ENCODE measurements around the gene CRISP2.

CRISP2 gene

DNA sequence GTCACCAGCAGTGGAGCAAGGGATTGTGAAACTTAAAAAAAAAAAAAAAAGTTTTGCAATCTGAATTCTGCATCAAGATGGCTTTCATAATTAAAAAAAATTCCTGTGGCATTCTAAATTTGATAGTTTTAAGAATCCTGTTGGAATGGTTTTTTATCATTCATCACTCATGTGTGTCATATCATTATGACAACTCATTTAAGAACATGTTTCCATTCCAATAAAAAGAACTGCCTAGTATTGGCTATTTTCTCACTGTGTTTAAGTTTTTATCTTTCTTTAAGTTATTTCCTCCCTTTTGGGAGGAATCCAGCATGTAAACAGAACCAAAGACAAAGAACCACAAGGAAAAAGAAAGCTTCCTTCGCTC lies 50.5 kb downstream of the CRISP2 start:
- Histone ChIP-seq H3K4me3 (no peak overlapping the region), H4K20me1 (no peaks in the 10 kb centered on the region), H3K27me3 (no peaks in the 10 kb centered on the region), H3K4me2 (no peak overlapping the region), H3K9me3 (no peaks in the 10 kb centered on the region), H3K9ac (no peak overlapping the region), H3K36me3 (no peaks in the 10 kb centered on the region), H3K27ac (no peak overlapping the region), H3K4me1 (no peaks in the 10 kb centered on the region)
- TF ChIP-seq Cebpa-rat (IDR thresholded peaks at IDR 0.05): no peak

DNA sequence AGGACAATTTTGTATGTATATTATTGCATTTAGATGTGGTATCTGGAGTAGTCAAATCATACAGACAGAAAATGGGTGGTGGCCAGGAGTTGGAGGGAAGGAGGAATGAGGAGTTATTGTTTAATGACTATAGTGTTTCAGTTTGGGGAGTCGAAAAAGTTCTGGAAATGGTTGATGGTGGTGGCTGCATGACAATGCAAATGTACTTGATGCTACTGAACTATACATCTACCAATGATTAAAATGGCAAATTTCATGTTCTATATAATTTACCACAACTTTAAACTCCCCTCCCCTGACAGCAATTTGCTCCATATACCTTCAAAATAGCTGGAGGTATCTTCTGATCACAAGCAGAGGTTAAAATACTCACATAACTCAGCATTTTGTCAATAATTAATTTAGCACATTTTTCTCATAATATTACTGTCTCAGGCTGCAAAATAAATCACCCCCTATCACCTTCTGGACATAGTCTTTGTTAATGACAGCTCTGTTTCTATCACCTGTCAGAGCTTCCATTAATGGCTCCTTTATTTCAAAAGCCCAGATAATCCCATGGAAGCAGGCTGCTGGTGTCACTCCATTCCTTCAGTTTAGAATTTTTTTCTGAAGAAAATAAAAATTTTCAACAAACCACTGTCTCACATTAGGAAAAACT lies 51.0 kb downstream of the CRISP2 start:
- no peak for TF ChIP-seq Cebpa-rat (IDR thresholded peaks at IDR 0.05)
- no peaks in the 10 kb centered on the region for H3K4me1 ChIP-seq

DNA sequence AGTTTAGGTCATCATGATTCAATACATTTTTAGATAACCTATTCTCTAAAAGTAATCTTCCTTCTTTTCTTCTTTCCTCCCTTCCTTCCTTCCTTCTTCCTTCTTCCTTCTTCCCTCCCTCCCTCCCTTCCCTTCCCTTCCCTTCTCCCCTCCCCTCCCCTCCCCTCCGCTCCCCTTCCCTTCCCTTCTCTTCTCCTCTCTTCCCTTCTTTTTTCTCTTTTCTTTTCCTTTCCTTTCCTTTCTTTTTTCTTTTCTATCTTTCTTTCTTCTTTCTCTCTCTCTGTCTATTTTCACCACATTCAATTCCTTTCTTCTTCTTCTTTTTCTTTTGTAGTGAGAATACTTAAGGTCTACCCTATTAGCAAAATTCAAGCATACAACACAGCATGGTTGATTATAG lies 59.4 kb downstream of the CRISP2 start:
- no peaks in the 10 kb centered on the region for H3K36me3 ChIP-seq
- no peaks in the 10 kb centered on the region for H4K20me1 ChIP-seq
- no peaks in the 10 kb centered on the region for H3K9me3 ChIP-seq
- no peaks in the 10 kb centered on the region for H3K27me3 ChIP-seq
- H3K4me3 ChIP-seq: no peak overlapping the region
- H3K9ac ChIP-seq: no peak overlapping the region
- no peaks in the 10 kb centered on the region for H3K4me1 ChIP-seq
- H3K4me2 ChIP-seq: no peak overlapping the region
- no peak for TF ChIP-seq Cebpa-rat (IDR thresholded peaks at IDR 0.05)
- H3K27ac ChIP-seq: no peak overlapping the region

More for the DNA sequence above, 51.0 kb downstream of the CRISP2 start:
- no peak overlapping the region for H3K27ac ChIP-seq
- no peak overlapping the region for H3K4me3 ChIP-seq
- H4K20me1 ChIP-seq: no peaks in the 10 kb centered on the region
- no peaks in the 10 kb centered on the region for H3K36me3 ChIP-seq
- H3K27me3 ChIP-seq: no peaks in the 10 kb centered on the region
- H3K9ac ChIP-seq: no peak overlapping the region
- no peak overlapping the region for H3K4me2 ChIP-seq
- H3K9me3 ChIP-seq: no peaks in the 10 kb centered on the region

DNA sequence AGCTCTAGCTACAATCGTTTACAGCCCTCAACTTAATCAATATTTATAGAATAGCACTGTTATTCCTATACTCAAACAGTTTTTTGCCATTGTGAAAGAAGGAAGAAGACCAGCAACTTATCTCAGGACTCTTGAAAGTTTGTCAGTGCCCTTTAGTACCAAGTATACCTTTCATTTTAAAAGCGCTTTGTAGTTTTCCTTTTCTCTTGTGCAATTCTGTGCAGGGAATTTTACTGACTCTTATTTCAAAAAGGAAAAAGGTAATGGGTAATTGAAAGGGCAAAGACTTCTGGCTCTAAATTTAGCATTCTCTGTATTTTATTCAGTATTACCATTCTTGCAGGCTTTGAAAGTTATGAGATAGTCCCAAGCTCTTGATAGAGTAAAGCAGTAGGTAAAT lies 59.9 kb downstream of the CRISP2 start:
- H3K36me3 ChIP-seq: no peaks in the 10 kb centered on the region
- no peaks in the 10 kb centered on the region for H4K20me1 ChIP-seq
- H3K4me2 ChIP-seq: no peak overlapping the region
- H3K4me3 ChIP-seq: no peak overlapping the region
- no peak overlapping the region for H3K27ac ChIP-seq
- no peak for TF ChIP-seq Cebpa-rat (IDR thresholded peaks at IDR 0.05)
- no peaks in the 10 kb centered on the region for H3K27me3 ChIP-seq
- H3K4me1 ChIP-seq: no peaks in the 10 kb centered on the region
- no peak overlapping the region for H3K9ac ChIP-seq
- H3K9me3 ChIP-seq: no peaks in the 10 kb centered on the region

DNA sequence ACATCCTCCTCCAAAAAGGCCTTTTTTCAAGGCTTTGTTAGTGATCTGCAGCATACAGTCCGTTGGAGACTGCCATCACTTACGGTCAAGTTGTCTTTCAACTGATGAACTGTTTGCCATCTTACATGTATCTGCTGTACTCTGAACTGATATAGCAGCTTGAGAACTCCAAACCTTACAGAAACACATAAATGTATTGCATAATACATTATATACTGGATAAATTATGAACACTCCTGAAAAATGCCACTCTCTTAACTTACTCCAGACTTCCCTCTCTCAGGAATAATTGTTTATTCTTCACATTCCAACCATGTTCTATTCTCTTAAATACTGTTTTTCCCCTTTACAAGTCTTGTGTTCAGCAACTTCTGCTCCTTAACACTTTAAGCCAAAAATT lies 62.1 kb downstream of the CRISP2 start:
- Histone ChIP-seq H3K9me3 (no peaks in the 10 kb centered on the region), H3K4me3 (no peak overlapping the region), H3K27ac (no peak overlapping the region), H3K4me2 (no peak overlapping the region), H3K36me3 (no peaks in the 10 kb centered on the region), H4K20me1 (no peaks in the 10 kb centered on the region), H3K9ac (no peak overlapping the region), H3K27me3 (no peaks in the 10 kb centered on the region), H3K4me1 (no peaks in the 10 kb centered on the region)
- no peak; the same call in 1 of the 2 replicates for TF ChIP-seq Cebpa-rat (IDR thresholded peaks at IDR 0.05)

GRCh38 chr6:49649988-49650387 lies 63.4 kb downstream of the CRISP2 start:
- Histone ChIP-seq H3K9ac (no peak overlapping the region), H3K27me3 (no peaks in the 10 kb centered on the region), H4K20me1 (no peaks in the 10 kb centered on the region), H3K27ac (no peak overlapping the region), H3K9me3 (no peaks in the 10 kb centered on the region), H3K4me2 (no peak overlapping the region), H3K4me1 (no peaks in the 10 kb centered on the region), H3K36me3 (no peaks in the 10 kb centered on the region), H3K4me3 (no peak overlapping the region)
- TF ChIP-seq Cebpa-rat (IDR thresholded peaks at IDR 0.05): no peak

DNA sequence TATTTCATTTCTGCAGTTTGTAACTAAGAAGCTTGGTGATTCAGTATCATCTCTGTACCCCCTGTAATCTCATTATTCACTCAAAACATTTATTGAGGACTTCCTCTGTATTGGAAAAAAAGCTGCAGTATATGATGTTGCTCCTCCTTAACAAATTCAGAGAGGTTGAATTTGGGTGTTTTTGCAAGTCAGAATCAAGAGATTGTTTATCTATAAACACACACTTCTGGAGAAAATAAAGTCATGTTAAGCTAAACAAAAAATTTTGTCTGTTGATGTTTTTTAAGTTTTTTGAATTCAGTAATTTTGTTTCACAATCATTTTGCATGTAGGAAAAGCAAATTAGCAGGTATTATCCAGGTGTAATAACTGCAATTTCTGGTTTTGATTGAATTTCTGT lies 65.3 kb downstream of the CRISP2 start:
- no peaks in the 10 kb centered on the region for H3K9me3 ChIP-seq
- H3K27ac ChIP-seq: no peak overlapping the region
- no peak overlapping the region for H3K4me2 ChIP-seq
- H3K27me3 ChIP-seq: no peaks in the 10 kb centered on the region
- H3K4me3 ChIP-seq: no peak overlapping the region
- no peak for TF ChIP-seq Cebpa-rat (IDR thresholded peaks at IDR 0.05)
- H3K9ac ChIP-seq: no peak overlapping the region
- no peaks in the 10 kb centered on the region for H4K20me1 ChIP-seq
- H3K4me1 ChIP-seq: no peaks in the 10 kb centered on the region
- H3K36me3 ChIP-seq: no peaks in the 10 kb centered on the region

GRCh38 chr6:49647476-49647875 lies 65.9 kb downstream of the CRISP2 start:
- no peaks in the 10 kb centered on the region for H3K36me3 ChIP-seq
- no peak overlapping the region for H3K4me2 ChIP-seq
- H3K4me1 ChIP-seq: no peaks in the 10 kb centered on the region
- no peak overlapping the region for H3K27ac ChIP-seq
- no peaks in the 10 kb centered on the region for H4K20me1 ChIP-seq
- H3K27me3 ChIP-seq: no peaks in the 10 kb centered on the region
- no peak overlapping the region for H3K9ac ChIP-seq
- H3K4me3 ChIP-seq: no peak overlapping the region
- no peaks in the 10 kb centered on the region for H3K9me3 ChIP-seq
- TF ChIP-seq Cebpa-rat (IDR thresholded peaks at IDR 0.05): no peak

GRCh38 chr6:49646942-49647341 lies 66.4 kb downstream of the CRISP2 start:
- no peaks in the 10 kb centered on the region for H3K36me3 ChIP-seq
- H3K9me3 ChIP-seq: no peaks in the 10 kb centered on the region
- H3K27me3 ChIP-seq: no peaks in the 10 kb centered on the region
- H3K4me1 ChIP-seq: no peaks in the 10 kb centered on the region
- H3K4me3 ChIP-seq: no peak overlapping the region
- no peaks in the 10 kb centered on the region for H4K20me1 ChIP-seq
- no peak overlapping the region for H3K27ac ChIP-seq
- no peak for TF ChIP-seq Cebpa-rat (IDR thresholded peaks at IDR 0.05)
- no peak overlapping the region for H3K9ac ChIP-seq
- no peak overlapping the region for H3K4me2 ChIP-seq

DNA sequence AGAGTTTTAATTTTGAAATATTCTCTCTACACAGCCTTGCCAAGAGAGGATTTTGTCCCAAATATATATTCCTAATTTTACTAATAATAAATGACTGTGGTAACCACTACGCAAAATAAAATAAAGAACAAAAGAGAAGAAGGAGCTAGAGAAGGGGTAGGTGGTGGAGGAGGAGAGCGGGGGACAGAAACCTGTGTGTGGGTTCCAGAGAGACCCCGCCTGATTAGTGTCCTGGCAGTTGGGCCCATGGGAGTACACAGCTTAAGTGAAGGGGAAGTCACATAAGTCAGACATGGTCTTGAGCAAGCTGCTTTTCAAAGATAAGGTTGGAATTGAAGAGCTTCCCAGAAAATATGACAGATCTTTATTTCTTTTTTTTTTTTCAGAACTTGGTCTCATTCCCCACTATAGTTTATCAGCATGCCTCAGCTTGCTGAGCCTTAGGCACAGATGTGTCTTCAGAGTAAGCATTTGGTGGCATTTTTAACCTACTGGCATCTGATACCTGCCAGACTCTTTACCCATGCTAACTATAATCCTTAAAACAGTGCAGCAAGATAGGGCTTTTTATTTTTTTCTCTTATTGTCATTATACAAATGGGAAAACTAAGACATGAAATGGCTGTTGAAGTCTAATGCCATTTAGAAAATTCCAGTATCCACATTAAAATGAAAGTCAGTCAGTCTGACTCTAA lies 67.1 kb downstream of the CRISP2 start:
- no peak for TF ChIP-seq Cebpa-rat (IDR thresholded peaks at IDR 0.05)
- Histone ChIP-seq H3K4me2 (no peak overlapping the region), H3K9me3 (no peaks in the 10 kb centered on the region), H3K27me3 (no peaks in the 10 kb centered on the region), H3K4me1 (no peaks in the 10 kb centered on the region), H3K36me3 (no peaks in the 10 kb centered on the region), H4K20me1 (no peaks in the 10 kb centered on the region), H3K9ac (no peak overlapping the region), H3K27ac (no peak overlapping the region), H3K4me3 (no peak overlapping the region)

Data from BLaER1 (cell line).